Endothelial cell of umbilical vein (primary cell): ENCODE results near the gene CHCHD4. TPM values are rescaled to one million over a fixed set of nuclear protein-coding genes. Genes with fewer than 3 reads are reported as not detected.

ENCODE experiments used
- BruUV-seq: library from RNA; stranded (reverse); fragments of 400-500 nt; replicated peaks from 2 replicates; lab custom pipeline; 2021; lab: Mats Ljungman, UMichigan
- CTCF ChIA-PET: fragments of 300-600, 350-600 bp; sonication (Branson Sonifier 250); formaldehyde crosslinking; loops from one replicate; lab custom pipeline; 2021; ENCODE audit warnings: antibody characterized with exemption, inconsistent platforms; lab: Charles Lee
- POLR2A ChIA-PET: fragments of 300-600, 350-600 bp; sonication (Branson Sonifier 250); formaldehyde crosslinking; loops from one replicate; lab custom pipeline; 2021; ENCODE audit warnings: antibody characterized with exemption, inconsistent platforms; lab: Charles Lee
- DNase-seq: peaks from one replicate; pipeline ENCODE4 v3.0.0-alpha.2; 2011; ENCODE audit warnings: low read depth, low spot score
- FAIRE-seq: peaks from 2 replicates; lab custom pipeline; 2011; peaks lifted over from hg19 to GRCh38; lab: Jason Lieb, UNC
- H2AFZ ChIP-seq: 2 replicates; pipeline ENCODE4 v1.6.0; 2012; ENCODE audit warnings: low read depth, low read length, control low read depth, inconsistent platforms
- H3K27ac ChIP-seq: 2 replicates; pipeline ENCODE4 v1.5.1; 2011; ENCODE audit warnings: low read depth, mild to moderate bottlenecking, control low read depth, low read length, moderate library complexity; ENCODE audit not compliant: insufficient read depth
- H3K27me3 ChIP-seq, 2 experiments: 2 replicates each; pipeline versions ENCODE4 v1.6.0 to v1.6.1; 2011; ENCODE audit warnings: low read length in 2 of 2, mixed read lengths in 1 of 2; ENCODE audit not compliant: control insufficient read depth in 2 of 2, insufficient read depth in 2 of 2
- H3K36me3 ChIP-seq, 2 experiments: 2 replicates in 1 of 2; 3 replicates in 1 of 2; pipeline ENCODE4 v1.5.1; 2011; ENCODE audit warnings: low read length in 2 of 2, mild to moderate bottlenecking in 1 of 2, moderate library complexity in 1 of 2; ENCODE audit not compliant: control insufficient read depth in 2 of 2, insufficient read depth in 2 of 2; ENCODE audit errors: extremely low read depth in 1 of 2
- H3K4me1 ChIP-seq: 3 replicates; pipeline ENCODE4 v1.5.1; 2011; ENCODE audit warnings: mild to moderate bottlenecking, low read length; ENCODE audit not compliant: control insufficient read depth, insufficient read depth; ENCODE audit errors: extremely low read depth
- H3K4me2 ChIP-seq: 2 replicates; pipeline ENCODE4 v1.6.1; 2011; ENCODE audit warnings: low read length, control low read depth, mixed read lengths; ENCODE audit not compliant: insufficient read depth
- H3K4me3 ChIP-seq, 3 experiments: fragments of 200-600 bp in 1 of 3; sonication (generic), shearing (Covaris generic) in 1 of 3; replicated peaks in 1 of 3; 2 replicates each; pipeline ENCODE4 v1.5.1; 2011 to 2016; ENCODE audit warnings: control low read depth in 3 of 3, low read length in 3 of 3, mild to moderate bottlenecking in 2 of 3, inconsistent platforms in 1 of 3, low read depth in 1 of 3, moderate library complexity in 1 of 3; ENCODE audit not compliant: insufficient read depth in 1 of 3
- H3K79me2 ChIP-seq: 2 replicates; pipeline ENCODE4 v1.6.0; 2012; ENCODE audit warnings: low read length, inconsistent platforms; ENCODE audit not compliant: control insufficient read depth, insufficient read depth
- H3K9ac ChIP-seq: replicated peaks from 2 replicates; pipeline ENCODE3; 2011; ENCODE audit warnings: low read length, control low read depth; ENCODE audit not compliant: insufficient read depth; ENCODE audit errors: extremely low read depth
- H3K9me1 ChIP-seq: replicated peaks from 3 replicates; pipeline ENCODE4 v1.6.0; 2011; ENCODE audit warnings: mild to moderate bottlenecking, low read length; ENCODE audit not compliant: control insufficient read depth, insufficient read depth; ENCODE audit errors: extremely low read depth
- H3K9me3 ChIP-seq: replicated peaks from 2 replicates; pipeline ENCODE4 v1.5.1; 2012; ENCODE audit warnings: low read length, inconsistent platforms; ENCODE audit not compliant: control insufficient read depth, insufficient read depth
- H4K20me1 ChIP-seq: replicated peaks from 2 replicates; pipeline ENCODE3; 2011; ENCODE audit warnings: mild to moderate bottlenecking, low read length; ENCODE audit not compliant: control insufficient read depth, insufficient read depth; ENCODE audit errors: extremely low read depth
- EZH2 ChIP-seq: IDR thresholded peaks from 2 replicates; pipeline ENCODE4 v1.6.1; 2012; ENCODE audit warnings: borderline replicate concordance, low read depth, mild to moderate bottlenecking, moderate library complexity, low read length, inconsistent platforms; ENCODE audit not compliant: severe bottlenecking
- FOS ChIP-seq: IDR thresholded peaks from 2 replicates; pipeline ENCODE4 v1.6.1; 2011; ENCODE audit warnings: mild to moderate bottlenecking, low read length, moderate library complexity, borderline replicate concordance; ENCODE audit not compliant: insufficient read depth
- GATA2 ChIP-seq: IDR thresholded peaks from 2 replicates; pipeline ENCODE4 v1.7.0; 2011; ENCODE audit warnings: low read depth, mild to moderate bottlenecking, moderate library complexity, mixed read lengths, low read length; ENCODE audit not compliant: insufficient read length, insufficient read depth
- JUN ChIP-seq: IDR thresholded peaks from 2 replicates; pipeline ENCODE4 v1.6.1; 2011; ENCODE audit warnings: borderline replicate concordance, low read depth; ENCODE audit not compliant: insufficient read length, insufficient read depth
- MYC ChIP-seq: IDR thresholded peaks from one replicate; pipeline ENCODE4 v1.6.1; 2011; ENCODE audit warnings: mild to moderate bottlenecking, low read depth, low read length
- POLR2A ChIP-seq: IDR thresholded peaks from 2 replicates; pipeline ENCODE4 v1.6.1; 2012; ENCODE audit warnings: low read depth, mild to moderate bottlenecking, control low read depth, low read length
- POLR2AphosphoS5 ChIP-seq: IDR thresholded peaks from 2 replicates; pipeline ENCODE4 v1.6.1; 2012; ENCODE audit warnings: low read depth, mild to moderate bottlenecking, control low read depth, low read length, moderate library complexity; ENCODE audit not compliant: insufficient read depth
- dilution Hi-C: fragments of 300-500 bp; cut with MboI; formaldehyde crosslinking; loops from one replicate; pipeline ENCODE4 v1.15.0; 2019; ENCODE audit warnings: low sequenced_read_pairs; ENCODE audit not compliant: extremely low pct_ligation_motif_present
- intact Hi-C: fragments of 100-400 bp; cut with micrococcal nuclease; formaldehyde crosslinking; loops from one replicate; pipeline ENCODE4 v1.10.0; 2022
- polyA plus RNA-seq, 4 experiments: library from polyadenylated mRNA; depleted of rRNA in 3 of 4; stranded (reverse) in 3 of 4; unstranded in 1 of 4; fragments of >200 nt; gene quantifications; 2 replicates each; pipeline versions ENCODE4 v1.2.1 to v1.2.3, GENCODE V29; 2011 to 2012; ENCODE audit warnings: missing spikeins in 1 of 4
- total RNA-seq: library from RNA; stranded (reverse); gene quantifications from 2 replicates; pipeline ENCODE4 v1.2.3, GENCODE V29; 2021
- TF ChIP-seq, protein P1 (sequence below), 2 donors: IDR thresholded peaks; 1 replicate in 1 of 2; 2 replicates in 1 of 2; pipeline ENCODE4 v1.5.1; 2011; ENCODE audit warnings: low read length in 2 of 2, mild to moderate bottlenecking in 2 of 2, moderate library complexity in 2 of 2, control low read depth in 1 of 2, inconsistent platforms in 1 of 2, low read depth in 1 of 2; ENCODE audit not compliant: insufficient read depth in 1 of 2; ENCODE audit errors: extremely low read depth in 1 of 2
- TF ChIP-seq, protein P2 (sequence below): IDR thresholded peaks from 2 replicates; pipeline ENCODE4 v1.6.1; 2011; ENCODE audit not compliant: insufficient read depth, insufficient read length

CHCHD4 gene
- total and polyA plus RNA-seq, 2 donors (not counting 3 experiments of a cell fraction or from before 2014, with no cell fraction given) = 8.5 to 13.6 TPM

DNA sequence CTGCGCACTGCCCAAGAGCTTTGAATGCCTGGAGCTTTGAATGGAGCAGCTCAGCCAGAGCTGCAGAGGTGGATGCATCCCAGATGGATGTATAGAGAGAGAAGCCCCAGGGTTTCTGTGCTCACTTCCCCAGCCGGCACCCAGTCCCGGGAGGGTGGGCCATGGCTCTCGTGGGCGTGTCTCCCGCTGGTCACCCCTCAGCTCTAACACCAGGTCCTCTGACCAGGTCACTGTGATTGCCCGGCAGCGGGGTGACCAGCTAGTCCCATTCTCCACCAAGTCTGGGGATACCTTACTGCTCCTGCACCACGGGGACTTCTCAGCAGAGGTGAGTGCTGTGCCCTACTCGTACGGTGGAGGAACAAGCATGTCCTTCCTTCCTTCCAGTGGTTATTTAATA lies 10.9 kb upstream of the CHCHD4 start:
- FAIRE-seq = no peak
- Histone ChIP-seq H2AFZ (no peak overlapping the region), H3K4me1 (no peaks in the 10 kb centered on the region), H3K4me3 (no peak overlapping the region), H3K9me1 (no peaks in the 10 kb centered on the region), H3K9ac (no peak overlapping the region), H3K9me3 (no peaks in the 10 kb centered on the region), H4K20me1 (no peaks in the 10 kb centered on the region), H3K79me2 (no peaks in the 10 kb centered on the region), H3K27me3 (no peaks in the 10 kb centered on the region), H3K4me2 (no peak overlapping the region), H3K27ac (no peak overlapping the region), H3K36me3 (peaks cover 8 to 73% of the 10 kb centered on the region in 2 experiments)
- no TSS peak for BruUV-seq
- TF ChIP-seq MYC = no peak
- no peak for TF ChIP-seq EZH2
- TF ChIP-seq JUN = no peak
- TF ChIP-seq, protein P1, sequence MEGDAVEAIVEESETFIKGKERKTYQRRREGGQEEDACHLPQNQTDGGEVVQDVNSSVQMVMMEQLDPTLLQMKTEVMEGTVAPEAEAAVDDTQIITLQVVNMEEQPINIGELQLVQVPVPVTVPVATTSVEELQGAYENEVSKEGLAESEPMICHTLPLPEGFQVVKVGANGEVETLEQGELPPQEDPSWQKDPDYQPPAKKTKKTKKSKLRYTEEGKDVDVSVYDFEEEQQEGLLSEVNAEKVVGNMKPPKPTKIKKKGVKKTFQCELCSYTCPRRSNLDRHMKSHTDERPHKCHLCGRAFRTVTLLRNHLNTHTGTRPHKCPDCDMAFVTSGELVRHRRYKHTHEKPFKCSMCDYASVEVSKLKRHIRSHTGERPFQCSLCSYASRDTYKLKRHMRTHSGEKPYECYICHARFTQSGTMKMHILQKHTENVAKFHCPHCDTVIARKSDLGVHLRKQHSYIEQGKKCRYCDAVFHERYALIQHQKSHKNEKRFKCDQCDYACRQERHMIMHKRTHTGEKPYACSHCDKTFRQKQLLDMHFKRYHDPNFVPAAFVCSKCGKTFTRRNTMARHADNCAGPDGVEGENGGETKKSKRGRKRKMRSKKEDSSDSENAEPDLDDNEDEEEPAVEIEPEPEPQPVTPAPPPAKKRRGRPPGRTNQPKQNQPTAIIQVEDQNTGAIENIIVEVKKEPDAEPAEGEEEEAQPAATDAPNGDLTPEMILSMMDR (IDR thresholded peaks at IDR 0.05; ENCODE audit: extremely low read depth in 1 of 2, insufficient read depth in 1 of 2, low read depth in 1 of 2, low read length in 2 of 2) = no peak
- intact Hi-C loops (no loop called here), dilution Hi-C loops (no loop called here)
- CTCF ChIA-PET = interaction anchor here (1.5 kb wide), 1 partner anchor 10 kb away, joined by 4 read pairs; no protein-coding TSS in a partner anchor
- POLR2A ChIA-PET = no interaction called here
- no peak for DNase-seq

DNA sequence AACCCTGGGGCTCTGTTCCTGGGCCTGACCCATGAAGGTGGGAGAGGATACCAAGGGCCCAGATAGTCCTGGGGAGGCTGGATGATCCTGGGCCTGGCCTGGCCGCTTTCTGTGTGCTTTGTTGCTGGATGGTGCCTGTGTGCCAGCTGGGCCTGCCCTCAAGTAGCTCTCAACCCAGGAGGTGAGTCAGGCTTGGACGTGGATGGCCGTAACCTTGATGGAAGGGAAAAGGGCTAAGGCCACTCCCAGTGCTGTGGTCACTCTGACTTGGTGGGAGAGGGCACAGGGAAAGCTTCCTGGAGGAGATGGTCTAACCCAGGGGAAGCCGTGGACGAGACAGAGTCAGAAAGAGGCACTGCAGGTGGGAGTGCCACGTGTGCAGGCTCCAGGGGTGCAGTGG lies 9.6 kb upstream of the CHCHD4 start:
- no peak overlapping the region for H3K4me3 ChIP-seq
- no peak overlapping the region for H3K27ac ChIP-seq
- H3K27me3 ChIP-seq = no peaks in the 10 kb centered on the region
- H2AFZ ChIP-seq = no peak overlapping the region
- H3K9me3 ChIP-seq = no peaks in the 10 kb centered on the region
- ChIA-PET CTCF (no interaction called here), POLR2A (interaction anchor here (2.8 kb wide), 1 partner anchor 9 kb away, joined by 8 read pairs; the partner anchor contains the start of genes CHCHD4 and TMEM43)
- intact Hi-C loops = no loop called here
- no peak overlapping the region for H3K4me2 ChIP-seq
- no peak for DNase-seq
- H3K4me1 ChIP-seq = no peaks in the 10 kb centered on the region
- no TSS peak for BruUV-seq
- no peak overlapping the region for H3K9ac ChIP-seq
- peaks cover 3% of the 10 kb centered on the region for H3K79me2 ChIP-seq
- dilution Hi-C loops = no loop called here
- H4K20me1 ChIP-seq = no peaks in the 10 kb centered on the region
- no peaks in the 10 kb centered on the region for H3K9me1 ChIP-seq
- H3K36me3 ChIP-seq = peaks cover 8 to 69% of the 10 kb centered on the region in 2 experiments
- FAIRE-seq = no peak
- TF ChIP-seq, protein P1 (IDR thresholded peaks at IDR 0.05; ENCODE audit: extremely low read depth in 1 of 2, insufficient read depth in 1 of 2, low read depth in 1 of 2, low read length in 2 of 2) = no peak
- no peak for TF ChIP-seq GATA2
- TF ChIP-seq POLR2AphosphoS5 = no peak
- no peak for TF ChIP-seq MYC
- TF ChIP-seq FOS = no peak
- TF ChIP-seq POLR2A = no peak
- TF ChIP-seq, protein P2, sequence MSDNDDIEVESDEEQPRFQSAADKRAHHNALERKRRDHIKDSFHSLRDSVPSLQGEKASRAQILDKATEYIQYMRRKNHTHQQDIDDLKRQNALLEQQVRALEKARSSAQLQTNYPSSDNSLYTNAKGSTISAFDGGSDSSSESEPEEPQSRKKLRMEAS = no peak
- TF ChIP-seq EZH2 = no peak
- no peak for TF ChIP-seq JUN
